Dermis microvascular lymphatic vessel endothelial cell (primary cell): ENCODE data around the gene DNAJB6. TPM values are rescaled to one million over a fixed set of nuclear protein-coding genes. Genes with fewer than 3 reads are reported as not detected.

ENCODE experiments used
- DNase-seq, 2 donors: peaks; one replicate each; pipeline versions ENCODE4 v3.0.0 to v3.0.0-alpha.2; 2010; ENCODE audit warnings: low read depth in 2 of 2
- total RNA-seq: library from RNA; depleted of rRNA; stranded (reverse); fragments of >200 nt; gene quantifications from 2 replicates; pipeline ENCODE4 v1.2.1, GENCODE V29; 2014

The DNAJB6 gene
- total RNA-seq = 89.1 and 105 TPM in 2 replicates

GRCh38 chr7:157336383-157337315 lies at the start of gene DNAJB6:
Gene DNAJB6, plus strand, starts transcription at chr7:157337004. Its CDS starts 21,569 bp downstream, at chr7:157358573.
- peak; percentile 77 to 94 for DNase-seq

- no peak for DNase-seq
Observed at GRCh38 chr7:157291404-157292080, 45.3 kb upstream of the DNAJB6 start.

- no peak for DNase-seq
Observed at GRCh38 chr7:157292258-157292657, 44.5 kb upstream of the DNAJB6 start.

GRCh38 chr7:157292770-157293412 lies 43.9 kb upstream of the DNAJB6 start:
- no peak for DNase-seq

- DNase-seq = no peak
Observed at GRCh38 chr7:157293413-157293788, 43.4 kb upstream of the DNAJB6 start.

GRCh38 chr7:157294773-157295172 lies 42.0 kb upstream of the DNAJB6 start:
- DNase-seq = no peak

- DNase-seq = no peak
Observed at GRCh38 chr7:157295338-157295737, 41.5 kb upstream of the DNAJB6 start.

- DNase-seq = no peak
Observed at GRCh38 chr7:157297185-157297584, 39.6 kb upstream of the DNAJB6 start.

- DNase-seq = no peak
Observed at GRCh38 chr7:157299317-157299612, 37.5 kb upstream of the DNAJB6 start.

GRCh38 chr7:157299613-157300368 lies 37.0 kb upstream of the DNAJB6 start:
- no peak for DNase-seq

GRCh38 chr7:157300369-157300825 lies 36.4 kb upstream of the DNAJB6 start:
- DNase-seq = no peak

GRCh38 chr7:157301610-157302120 lies 35.1 kb upstream of the DNAJB6 start:
- DNase-seq = no peak

- no peak for DNase-seq
Observed at GRCh38 chr7:157306846-157307838, 29.7 kb upstream of the DNAJB6 start.

GRCh38 chr7:157309988-157310668 lies 26.7 kb upstream of the DNAJB6 start:
- DNase-seq = peak; percentile 70 to 71

- no peak for DNase-seq
Observed at GRCh38 chr7:157310676-157311185, 26.1 kb upstream of the DNAJB6 start.

- no peak for DNase-seq
Observed at GRCh38 chr7:157312941-157313340, 23.9 kb upstream of the DNAJB6 start.

GRCh38 chr7:157313645-157314044 lies 23.2 kb upstream of the DNAJB6 start:
- no peak for DNase-seq

- peak in 1 of 2 donors; percentile 37 for DNase-seq
Observed at GRCh38 chr7:157318015-157318706, 18.6 kb upstream of the DNAJB6 start.

GRCh38 chr7:157320608-157320980 lies 16.2 kb upstream of the DNAJB6 start:
- no peak for DNase-seq
